HT-29 (cell line): ENCODE results near the gene PLAGL2. TPM values are rescaled to one million over a fixed set of nuclear protein-coding genes. Genes with fewer than 3 reads are reported as not detected.
A peak's percentile ranks its signal among the peaks of the same experiment; 100 is the strongest.
"Not testable (repeated sequence)": the region's sequence is repeated elsewhere in the genome, so short reads cannot be mapped to it uniquely, and the experiment has no call there.

ENCODE experiments used
- DNase-seq: peaks from one replicate; pipeline ENCODE4 v3.0.0-alpha.2; 2015; ENCODE audit warnings: low spot score
- total RNA-seq: library from RNA; depleted of rRNA; stranded (reverse); fragments of >200 nt; shearing (Covaris generic); gene quantifications from 2 replicates; pipeline ENCODE4 v1.2.3, GENCODE V29; 2014

The PLAGL2 gene
- total RNA-seq, 1 experiment from 2014 or later = 6.9 TPM

GRCh38 chr20:32184961-32185603 lies 22.5 kb downstream of the PLAGL2 start:
- no peak for DNase-seq

- no peak for DNase-seq
Observed at GRCh38 chr20:32183947-32184635, 23.5 kb downstream of the PLAGL2 start.

GRCh38 chr20:32181606-32182005 lies 25.9 kb downstream of the PLAGL2 start:
- no peak for DNase-seq

DNA sequence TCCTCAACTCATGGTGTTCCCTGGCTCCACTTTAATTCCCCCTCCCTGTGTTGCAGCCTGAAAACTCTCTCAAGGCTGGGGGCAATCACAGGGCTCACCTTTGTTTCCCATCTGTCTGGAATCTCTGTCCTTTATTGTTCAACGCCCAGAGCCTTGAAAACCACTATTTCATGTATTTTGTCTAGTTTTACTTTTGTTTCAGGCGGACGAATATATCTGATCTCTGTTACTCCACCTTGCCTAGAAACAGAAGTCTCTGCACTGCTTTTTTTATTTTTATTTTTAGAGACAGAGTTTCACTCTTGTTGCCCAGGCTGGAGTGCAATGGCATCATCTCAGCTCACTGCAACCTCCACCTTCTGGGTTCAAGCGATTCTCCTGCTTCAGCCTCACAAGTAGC lies 27.6 kb downstream of the PLAGL2 start:
- DNase-seq = no peak

DNA sequence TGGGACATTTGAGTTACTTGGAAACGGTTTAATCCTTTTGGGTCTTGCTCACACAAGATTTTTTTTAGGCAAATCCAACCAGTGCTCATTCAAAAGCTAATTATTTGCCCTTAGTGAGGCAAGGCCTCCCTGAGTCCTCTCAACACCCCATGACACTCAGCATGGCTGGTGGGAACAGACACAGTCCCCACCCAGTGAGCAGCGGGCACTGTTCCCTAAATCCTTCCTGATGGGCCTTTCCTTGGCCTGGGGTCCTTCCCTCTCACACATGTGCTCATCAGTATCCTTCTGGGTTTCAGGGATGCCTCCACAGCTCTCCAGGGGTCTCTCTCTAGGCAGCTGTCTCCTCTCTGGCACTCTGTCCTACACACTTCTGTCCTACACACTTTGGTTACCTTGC lies 28.0 kb downstream of the PLAGL2 start:
- no peak for DNase-seq

DNA sequence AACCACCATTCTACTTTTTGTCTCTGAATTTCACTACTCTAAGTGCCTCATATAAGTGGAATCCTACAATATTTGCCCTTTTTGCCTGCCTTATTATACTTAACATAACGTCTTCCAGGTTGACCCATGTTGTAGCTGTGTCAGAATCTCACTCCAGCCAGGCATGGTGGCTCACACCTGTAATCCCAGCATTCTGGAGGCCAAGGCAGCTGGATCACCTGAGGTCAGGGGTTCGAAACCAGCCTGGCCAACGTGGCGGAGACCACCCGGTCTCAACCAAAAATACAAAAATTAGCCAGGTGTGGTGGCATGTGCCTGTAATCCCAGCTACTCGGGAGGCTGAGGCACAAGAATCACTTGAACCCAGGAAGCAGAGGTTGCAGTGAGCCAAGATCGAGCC lies 29.8 kb downstream of the PLAGL2 start:
- not testable (repeated sequence) for DNase-seq

GRCh38 chr20:32168184-32168910 lies 39.2 kb downstream of the PLAGL2 start:
- no peak for DNase-seq

GRCh38 chr20:32167552-32167951 lies 40.0 kb downstream of the PLAGL2 start:
- DNase-seq = no peak

GRCh38 chr20:32165836-32166545 lies 41.6 kb downstream of the PLAGL2 start:
- no peak for DNase-seq

DNA sequence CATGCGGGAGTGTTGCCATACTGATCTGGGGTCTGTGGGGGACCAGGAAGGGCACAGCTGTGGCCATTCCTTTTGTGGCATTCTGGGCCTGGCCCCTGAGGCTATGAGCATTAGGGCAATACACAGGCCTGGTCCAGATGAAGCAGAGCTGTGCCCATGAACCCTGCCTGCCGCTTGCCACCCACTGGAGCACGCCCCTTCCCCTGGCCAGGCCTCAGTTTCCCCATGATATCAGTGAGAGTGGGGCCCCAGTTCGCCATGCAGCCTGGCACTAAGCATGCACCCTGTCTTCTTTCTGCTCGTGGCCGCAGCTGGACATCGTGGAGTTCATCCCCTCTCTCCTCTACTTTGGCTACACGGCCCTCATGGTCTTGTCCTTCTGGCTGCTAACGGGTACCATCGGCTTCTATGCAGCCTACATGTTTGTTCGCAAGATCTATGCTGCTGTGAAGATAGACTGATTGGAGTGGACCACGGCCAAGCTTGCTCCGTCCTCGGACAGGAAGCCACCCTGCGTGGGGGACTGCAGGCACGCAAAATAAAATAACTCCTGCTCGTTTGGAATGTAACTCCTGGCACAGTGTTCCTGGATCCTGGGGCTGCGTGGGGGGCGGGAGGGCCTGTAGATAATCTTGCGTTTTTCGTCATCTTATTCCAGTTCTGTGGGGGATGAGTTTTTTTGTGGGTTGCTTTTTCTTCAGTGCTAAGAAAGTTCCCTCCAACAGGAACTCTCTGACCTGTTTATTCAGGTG lies 42.4 kb downstream of the PLAGL2 start:
- no peak for DNase-seq

- no peak for DNase-seq
Observed at GRCh38 chr20:32163951-32164350, 43.6 kb downstream of the PLAGL2 start.

GRCh38 chr20:32162351-32162750 lies 45.2 kb downstream of the PLAGL2 start:
- DNase-seq = no peak

GRCh38 chr20:32160341-32160740 lies 47.2 kb downstream of the PLAGL2 start:
- DNase-seq = no peak

GRCh38 chr20:32159766-32160221 lies 47.7 kb downstream of the PLAGL2 start:
- DNase-seq = no peak

DNA sequence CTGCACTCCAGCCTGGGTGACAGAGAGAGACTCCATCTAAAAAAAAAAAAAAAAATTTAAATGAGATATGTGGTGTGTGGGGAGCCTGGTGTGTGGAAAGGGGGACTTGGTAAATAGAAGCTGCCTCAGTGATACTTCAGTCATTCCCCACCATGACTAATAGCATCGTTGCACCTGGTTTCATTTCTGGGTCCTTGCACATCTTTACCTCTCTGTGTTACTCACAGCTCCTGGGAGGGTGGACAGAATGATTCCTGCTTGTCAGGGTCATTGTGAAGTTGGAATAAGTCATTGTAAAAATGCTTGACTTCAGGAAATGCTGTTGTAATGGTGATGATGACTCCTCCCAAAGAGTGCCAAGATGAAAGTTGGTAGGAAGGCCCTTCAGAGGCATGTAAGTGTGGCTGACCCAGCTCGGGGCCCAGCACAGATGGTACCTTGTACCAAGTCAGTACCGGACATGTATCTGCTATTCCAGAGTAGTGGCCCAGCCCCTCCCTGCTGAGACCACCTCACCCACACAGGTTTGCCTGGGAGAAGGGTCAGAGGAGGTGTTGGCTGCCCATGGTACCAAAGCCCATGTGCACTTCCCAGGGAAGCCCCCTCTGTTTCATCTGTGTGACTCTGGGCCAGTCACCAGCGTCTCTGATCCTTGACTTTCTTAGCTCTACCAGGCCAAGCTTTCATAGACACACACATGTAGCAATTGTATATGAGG lies 48.4 kb downstream of the PLAGL2 start:
- no peak for DNase-seq

GRCh38 chr20:32158351-32158750 lies 49.2 kb downstream of the PLAGL2 start:
- no peak for DNase-seq

DNA sequence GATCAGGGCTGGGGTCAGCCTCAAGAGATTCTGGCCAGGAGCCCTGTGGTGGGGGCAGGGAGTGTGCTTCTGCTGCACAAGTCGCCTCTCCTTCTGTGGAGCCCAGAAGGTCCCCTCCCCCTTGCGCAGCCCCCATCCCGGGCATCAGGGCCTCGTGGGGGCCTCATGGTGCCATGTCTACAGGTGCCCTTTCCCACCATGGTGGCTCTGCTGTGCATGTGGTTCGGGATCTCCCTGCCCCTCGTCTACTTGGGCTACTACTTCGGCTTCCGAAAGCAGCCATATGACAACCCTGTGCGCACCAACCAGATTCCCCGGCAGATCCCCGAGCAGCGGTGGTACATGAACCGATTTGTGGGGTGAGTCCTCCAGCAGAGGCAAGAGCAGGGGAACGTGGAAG lies 49.9 kb downstream of the PLAGL2 start:
- DNase-seq = no peak

- peak; percentile 42 for DNase-seq
Observed at GRCh38 chr20:32155017-32155981, 52.2 kb downstream of the PLAGL2 start.

DNA sequence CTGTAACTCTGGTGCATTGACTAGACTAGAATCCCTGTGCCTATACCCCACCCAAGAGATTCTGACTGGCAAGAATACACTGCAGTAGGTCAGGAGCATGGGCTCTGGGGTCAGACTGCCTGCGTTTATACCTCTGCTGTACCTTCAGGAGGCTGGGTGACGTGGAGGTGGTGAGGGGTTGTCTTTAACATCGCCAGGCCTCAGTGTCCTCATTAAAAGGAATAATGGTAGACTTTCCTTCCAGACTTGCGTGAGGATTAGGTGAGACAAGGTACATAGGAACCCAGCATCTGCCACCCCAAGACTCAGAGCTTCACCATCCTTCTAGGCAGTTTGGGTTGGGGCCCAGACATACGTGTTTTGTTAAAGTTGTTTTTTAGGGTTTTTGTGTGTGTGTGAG lies 53.8 kb downstream of the PLAGL2 start:
- no peak for DNase-seq
